Adipocyte (in vitro differentiated cells): ENCODE data around the gene ITPK1.

Experiments
- DNase-seq: peaks from one replicate; pipeline ENCODE4 v3.0.0-alpha.2; 2015; ENCODE audit warnings: low read depth
- H3K27me3 ChIP-seq: replicated peaks from 2 replicates; pipeline ENCODE4 v1.7.0; 2013; ENCODE audit warnings: mild to moderate bottlenecking, low read length, moderate library complexity; ENCODE audit not compliant: control insufficient read depth, insufficient read depth
- H3K36me3 ChIP-seq: 2 replicates; pipeline ENCODE4 v1.7.0; 2013; ENCODE audit warnings: low read length, mild to moderate bottlenecking, moderate library complexity; ENCODE audit not compliant: control insufficient read depth, insufficient read depth, severe bottlenecking
- H3K4me1 ChIP-seq: 2 replicates; pipeline ENCODE4 v1.7.0; 2013; ENCODE audit warnings: mild to moderate bottlenecking, low read length, moderate library complexity; ENCODE audit not compliant: control insufficient read depth, insufficient read depth
- H3K4me3 ChIP-seq: 2 replicates; pipeline ENCODE4 v1.7.0; 2013; ENCODE audit warnings: mild to moderate bottlenecking, low read length, moderate library complexity
- H3K9ac ChIP-seq: 2 replicates; pipeline ENCODE4 v1.7.0; 2013; ENCODE audit warnings: mild to moderate bottlenecking, low read length, moderate library complexity
- H3K9me3 ChIP-seq: 2 replicates; pipeline ENCODE4 v1.7.0; 2013; ENCODE audit warnings: mild to moderate bottlenecking, low read length, moderate library complexity; ENCODE audit not compliant: control insufficient read depth

The ITPK1 gene

GRCh38 chr14:93101181-93101580 lies 14.5 kb downstream of the ITPK1 start:
- H3K9ac ChIP-seq: no peak overlapping the region
- no peak for DNase-seq
- no peak overlapping the region for H3K4me3 ChIP-seq
- H3K4me1 ChIP-seq: peaks cover 18% of the 10 kb centered on the region
- H3K27me3 ChIP-seq: no peaks in the 10 kb centered on the region
- H3K36me3 ChIP-seq: no peaks in the 10 kb centered on the region
- no peaks in the 10 kb centered on the region for H3K9me3 ChIP-seq

DNA sequence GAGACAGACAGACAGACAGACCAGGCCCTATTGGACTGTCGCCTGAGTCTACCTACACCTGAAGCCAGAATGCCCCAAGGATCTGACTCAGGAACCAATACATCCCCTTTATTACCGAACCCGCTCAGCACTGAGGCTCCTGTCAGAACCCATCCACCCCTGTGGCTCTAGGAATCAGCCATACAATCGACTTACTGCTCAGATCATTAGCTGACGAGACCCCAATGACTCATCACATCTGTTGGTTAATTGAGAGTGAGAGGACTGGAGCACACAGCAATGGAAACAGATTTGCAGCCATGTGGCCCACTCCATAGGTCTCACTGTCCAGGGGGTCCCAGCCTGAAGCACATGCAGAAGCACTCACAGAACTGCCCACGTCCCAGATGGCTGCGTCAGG lies 15.2 kb downstream of the ITPK1 start:
- no peak overlapping the region for H3K9ac ChIP-seq
- peaks cover 18% of the 10 kb centered on the region for H3K4me1 ChIP-seq
- H3K9me3 ChIP-seq: no peaks in the 10 kb centered on the region
- H3K4me3 ChIP-seq: no peak overlapping the region
- DNase-seq: no peak
- H3K36me3 ChIP-seq: no peaks in the 10 kb centered on the region
- no peaks in the 10 kb centered on the region for H3K27me3 ChIP-seq

DNA sequence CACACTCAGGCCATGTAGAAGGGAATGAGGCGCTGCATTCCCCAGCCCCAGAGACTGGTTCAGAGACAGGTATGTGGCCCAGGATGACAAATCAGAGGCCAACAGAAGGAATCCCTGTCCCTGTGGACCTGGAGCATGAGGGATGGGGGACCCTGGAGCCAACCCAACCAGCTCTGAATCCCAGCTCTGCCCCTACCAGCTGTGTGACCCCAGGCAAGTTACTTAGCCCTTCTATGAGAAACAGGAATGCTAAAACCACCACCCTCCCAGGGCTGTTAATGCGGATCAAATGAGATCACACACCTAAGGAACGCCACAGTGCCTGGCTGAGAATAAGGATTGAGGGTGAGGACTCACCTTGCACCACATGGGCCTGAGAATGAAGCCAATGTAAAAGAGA lies 15.6 kb downstream of the ITPK1 start:
- no peaks in the 10 kb centered on the region for H3K27me3 ChIP-seq
- no peak overlapping the region for H3K9ac ChIP-seq
- H3K4me3 ChIP-seq: no peak overlapping the region
- H3K4me1 ChIP-seq: peaks cover 16% of the 10 kb centered on the region
- H3K9me3 ChIP-seq: no peaks in the 10 kb centered on the region
- DNase-seq: no peak
- no peaks in the 10 kb centered on the region for H3K36me3 ChIP-seq

DNA sequence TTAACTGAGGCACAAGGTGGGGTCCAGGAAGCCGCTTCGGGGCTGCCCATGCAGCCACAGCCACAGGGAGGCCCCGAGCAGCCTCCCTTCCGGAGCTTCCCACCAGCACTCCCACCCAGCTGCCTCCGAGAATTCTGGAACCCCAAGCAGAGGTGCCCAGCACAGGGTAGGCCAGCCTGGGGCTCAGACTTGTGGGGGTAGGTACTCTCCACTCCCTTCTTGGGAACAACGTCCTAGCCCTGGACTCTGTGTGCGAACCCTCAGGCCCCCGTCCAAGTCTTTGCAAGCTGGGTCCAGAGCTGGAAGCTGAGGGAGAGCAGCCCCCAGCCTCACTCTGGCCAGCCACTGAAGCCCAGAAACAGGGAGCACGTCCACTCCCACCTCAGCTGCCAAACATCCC lies 16.1 kb downstream of the ITPK1 start:
- Histone ChIP-seq H3K27me3 (no peaks in the 10 kb centered on the region), H3K9me3 (no peaks in the 10 kb centered on the region), H3K9ac (no peak overlapping the region), H3K4me3 (no peak overlapping the region), H3K36me3 (no peaks in the 10 kb centered on the region), H3K4me1 (peaks cover 11% of the 10 kb centered on the region)
- no peak for DNase-seq

DNA sequence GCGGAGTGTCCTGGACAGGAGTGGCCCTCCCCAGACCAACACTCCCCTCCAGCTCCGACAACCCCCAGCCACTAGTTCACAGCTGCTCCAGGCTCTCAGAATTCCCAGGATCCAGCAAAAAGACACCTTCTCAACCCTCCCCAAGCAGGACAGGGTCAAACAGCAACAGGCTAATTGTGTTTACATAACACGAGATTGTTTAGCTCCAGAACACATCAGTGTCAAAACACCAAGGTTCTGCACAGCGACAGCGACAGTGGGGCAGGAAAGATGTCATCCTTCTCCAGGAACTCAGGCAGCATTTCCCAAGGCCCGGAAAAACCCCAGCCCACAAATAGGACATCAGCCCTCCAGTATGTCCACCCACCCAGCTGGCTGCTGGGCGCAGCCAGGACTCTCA lies 16.5 kb downstream of the ITPK1 start:
- DNase-seq: no peak
- Histone ChIP-seq H3K9ac (no peak overlapping the region), H3K4me3 (no peak overlapping the region), H3K27me3 (no peaks in the 10 kb centered on the region), H3K4me1 (peaks cover 11% of the 10 kb centered on the region), H3K36me3 (no peaks in the 10 kb centered on the region), H3K9me3 (no peaks in the 10 kb centered on the region)

GRCh38 chr14:93096691-93097322 lies 18.9 kb downstream of the ITPK1 start:
- Histone ChIP-seq H3K9ac (no peak overlapping the region), H3K27me3 (no peaks in the 10 kb centered on the region), H3K9me3 (no peaks in the 10 kb centered on the region), H3K4me3 (no peak overlapping the region), H3K4me1 (peaks cover 11% of the 10 kb centered on the region), H3K36me3 (no peaks in the 10 kb centered on the region)
- no peak for DNase-seq

DNA sequence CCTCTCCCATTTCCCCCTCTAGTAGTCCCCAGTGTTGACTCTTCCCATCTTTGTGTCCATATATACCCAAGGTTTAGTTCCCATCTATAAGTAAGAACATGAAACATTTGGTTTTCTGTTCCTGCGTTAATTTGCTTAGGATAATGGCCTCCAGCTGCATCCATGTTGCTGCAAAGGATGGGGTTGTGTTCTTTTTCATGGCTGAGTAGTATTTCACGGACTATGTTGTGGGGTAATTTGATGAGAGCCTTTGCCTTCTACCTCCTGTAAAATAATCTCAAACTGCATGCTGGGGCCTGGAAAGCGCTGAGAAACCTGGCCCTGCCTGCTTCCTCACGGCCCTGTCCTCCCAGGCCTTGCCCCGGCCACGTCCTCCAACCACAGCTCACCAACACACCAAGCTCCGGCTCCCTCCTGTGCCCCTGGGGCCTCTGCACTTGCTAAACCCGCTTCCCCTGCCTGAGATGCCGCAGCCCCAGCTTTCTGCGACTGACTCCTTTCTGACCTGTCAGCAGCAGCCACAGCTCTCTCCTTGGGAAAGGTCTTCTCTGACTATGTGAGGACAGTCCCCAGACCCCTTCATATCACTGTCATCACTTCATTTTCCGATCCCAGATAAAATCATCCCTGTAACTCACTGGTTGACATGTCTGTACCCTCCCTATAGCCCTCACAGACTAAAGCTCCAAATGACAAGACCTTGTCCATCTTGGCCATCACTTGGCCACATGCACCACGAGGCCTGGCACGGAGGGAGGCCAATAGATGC lies 19.8 kb downstream of the ITPK1 start:
- Histone ChIP-seq H3K36me3 (no peaks in the 10 kb centered on the region), H3K9me3 (no peaks in the 10 kb centered on the region), H3K27me3 (no peaks in the 10 kb centered on the region), H3K9ac (no peak overlapping the region), H3K4me3 (no peak overlapping the region), H3K4me1 (peaks cover 17% of the 10 kb centered on the region)
- no peak for DNase-seq

GRCh38 chr14:93094121-93094918 lies 21.4 kb downstream of the ITPK1 start:
- no peaks in the 10 kb centered on the region for H3K9me3 ChIP-seq
- H3K27me3 ChIP-seq: no peaks in the 10 kb centered on the region
- no peak overlapping the region for H3K4me3 ChIP-seq
- peaks cover 23% of the 10 kb centered on the region for H3K4me1 ChIP-seq
- no peak for DNase-seq
- H3K36me3 ChIP-seq: no peaks in the 10 kb centered on the region
- H3K9ac ChIP-seq: no peak overlapping the region

- H3K9me3 ChIP-seq: no peaks in the 10 kb centered on the region
- H3K36me3 ChIP-seq: no peaks in the 10 kb centered on the region
- no peaks in the 10 kb centered on the region for H3K27me3 ChIP-seq
- DNase-seq: no peak
- H3K4me1 ChIP-seq: peaks cover 26% of the 10 kb centered on the region
- no peak overlapping the region for H3K9ac ChIP-seq
- no peak overlapping the region for H3K4me3 ChIP-seq
These were observed 22.8 kb downstream of the ITPK1 start for GRCh38 chr14:93092606-93093556.

DNA sequence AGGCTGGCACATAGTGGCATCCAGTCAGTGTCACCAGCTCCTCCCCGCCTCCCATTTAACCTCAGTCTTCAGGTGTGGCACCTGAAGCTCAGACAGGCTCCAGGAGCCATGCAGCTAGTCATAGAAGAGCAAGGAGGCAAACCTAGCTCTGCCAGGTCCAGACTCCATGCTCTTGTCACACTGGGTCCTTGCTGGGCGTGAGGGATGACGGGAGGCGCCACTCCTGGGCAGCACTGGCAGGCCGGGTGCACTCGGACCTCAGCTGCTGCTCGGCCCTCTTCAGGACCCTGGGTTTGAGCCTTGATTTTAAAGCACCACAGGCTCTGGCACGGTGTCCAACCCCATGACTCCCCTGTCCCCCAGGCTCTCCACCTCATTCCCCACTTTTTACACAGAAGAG lies 24.1 kb downstream of the ITPK1 start:
- no peaks in the 10 kb centered on the region for H3K36me3 ChIP-seq
- no peaks in the 10 kb centered on the region for H3K9me3 ChIP-seq
- H3K9ac ChIP-seq: no peak overlapping the region
- H3K4me1 ChIP-seq: peaks cover 15% of the 10 kb centered on the region
- H3K4me3 ChIP-seq: no peak overlapping the region
- no peaks in the 10 kb centered on the region for H3K27me3 ChIP-seq
- DNase-seq: no peak
